ENCODE results near the gene RHOF.
A peak's percentile ranks its signal among the peaks of the same experiment; 100 is the strongest.

The RHOF gene

GRCh38 chr12:121804417-121805111 lies 11.1 kb upstream of the RHOF start:
- DNase-seq = peak; percentile 25

- peak; percentile 53 for DNase-seq
These were observed 10.5 kb upstream of the RHOF start, which contains the start of gene SETD1B for GRCh38 chr12:121803861-121804416. Gene SETD1B (plus strand): TSS chr12:121804009. CDS start chr12:121804738, 729 bp downstream.

GRCh38 chr12:121802843-121803698 lies 9.6 kb upstream of the RHOF start:
- DNase-seq = peak; percentile 84

GRCh38 chr12:121802485-121802842 lies 9.0 kb upstream of the RHOF start:
- no peak for DNase-seq

- no peak for DNase-seq
These were observed 8.4 kb upstream of the RHOF start for GRCh38 chr12:121801595-121802484.

GRCh38 chr12:121800694-121801594 lies 7.5 kb upstream of the RHOF start:
- DNase-seq = peak; percentile 42

- peak; percentile 70 for DNase-seq
These were observed 6.6 kb upstream of the RHOF start for GRCh38 chr12:121799842-121800693.

GRCh38 chr12:121799156-121799841 lies 5.8 kb upstream of the RHOF start:
- DNase-seq = no peak

GRCh38 chr12:121798787-121799155 lies 5.3 kb upstream of the RHOF start:
- DNase-seq = no peak

- DNase-seq = no peak
These were observed 4.7 kb upstream of the RHOF start for GRCh38 chr12:121797937-121798786.

- DNase-seq = no peak
These were observed 3.6 kb upstream of the RHOF start for GRCh38 chr12:121796855-121797751.

GRCh38 chr12:121795034-121795968 lies 1.8 kb upstream of the RHOF start:
- DNase-seq = peak; percentile 68

GRCh38 chr12:121794534-121795033 lies 1.1 kb upstream of the RHOF start:
- no peak for DNase-seq

GRCh38 chr12:121793838-121794533 lies 498 bp upstream of the RHOF start:
- DNase-seq = peak; percentile 89

- peak; percentile 51 for DNase-seq
These were observed 665 bp downstream of the RHOF start for GRCh38 chr12:121792607-121793439.
